ENCODE results near the gene IL19. TPM values are rescaled to one million over a fixed set of nuclear protein-coding genes. Genes with fewer than 3 reads are reported as not detected.

IL19 gene
- total RNA-seq, 4 donors from 2014 or later, result not detected

- Histone ChIP-seq H3K4me1 (peaks cover 0 to 3% (median 0%) of the 10 kb centered on the region in 4 donors), H3K9me3 (no peaks in the 10 kb centered on the region), H3K4me3 (no peak overlapping the region), H3K27ac (no peak overlapping the region), H3K36me3 (no peaks in the 10 kb centered on the region), H3K27me3 (no peaks in the 10 kb centered on the region)
- TF ChIP-seq CTCF (IDR thresholded peaks at IDR 0.05), result no peak
- DNase-seq, result no peak
Measured at GRCh38 chr1:206744683-206745082, 25.9 kb upstream of the IL19 start.

- DNase-seq, result no peak
- Histone ChIP-seq H3K9me3 (no peaks in the 10 kb centered on the region), H3K36me3 (no peaks in the 10 kb centered on the region), H3K27ac (no peak overlapping the region), H3K27me3 (no peaks in the 10 kb centered on the region), H3K4me1 (no peaks in the 10 kb centered on the region), H3K4me3 (no peak overlapping the region)
- TF ChIP-seq POLR2A (IDR thresholded peaks at IDR 0.05) (no peak), CTCF (IDR thresholded peaks at IDR 0.05) (no peak)
Measured at GRCh38 chr1:206745301-206745700, 25.3 kb upstream of the IL19 start.

- no peak overlapping the region for H3K27ac ChIP-seq
- no peaks in the 10 kb centered on the region for H3K27me3 ChIP-seq
- H3K36me3 ChIP-seq, result no peaks in the 10 kb centered on the region
- no peaks in the 10 kb centered on the region for H3K4me1 ChIP-seq
- H3K9me3 ChIP-seq, result no peaks in the 10 kb centered on the region
- DNase-seq, result no peak
- no peak overlapping the region for H3K4me3 ChIP-seq
- TF ChIP-seq POLR2A (IDR thresholded peaks at IDR 0.05) (no peak), CTCF (IDR thresholded peaks at IDR 0.05) (no peak)
Measured at GRCh38 chr1:206748348-206749030, 22.1 kb upstream of the IL19 start.

- no peaks in the 10 kb centered on the region for H3K36me3 ChIP-seq
- H3K27ac ChIP-seq, result no peak overlapping the region
- DNase-seq, result no peak
- H3K27me3 ChIP-seq, result no peaks in the 10 kb centered on the region
- TF ChIP-seq POLR2A (IDR thresholded peaks at IDR 0.05) (no peak), CTCF (IDR thresholded peaks at IDR 0.05) (no peak)
- no peaks in the 10 kb centered on the region for H3K4me1 ChIP-seq
- no peak overlapping the region for H3K4me3 ChIP-seq
- H3K9me3 ChIP-seq, result no peaks in the 10 kb centered on the region
Measured at GRCh38 chr1:206751891-206752290, 18.7 kb upstream of the IL19 start.

GRCh38 chr1:206752481-206752880 lies 18.1 kb upstream of the IL19 start:
- H3K27me3 ChIP-seq, result no peaks in the 10 kb centered on the region
- no peak for DNase-seq
- no peak overlapping the region for H3K27ac ChIP-seq
- H3K4me3 ChIP-seq, result no peak overlapping the region
- no peaks in the 10 kb centered on the region for H3K9me3 ChIP-seq
- H3K36me3 ChIP-seq, result no peaks in the 10 kb centered on the region
- H3K4me1 ChIP-seq, result no peaks in the 10 kb centered on the region
- TF ChIP-seq POLR2A (IDR thresholded peaks at IDR 0.05) (no peak), CTCF (IDR thresholded peaks at IDR 0.05) (no peak)

- Histone ChIP-seq H3K4me3 (no peak overlapping the region), H3K27ac (no peak overlapping the region), H3K36me3 (no peaks in the 10 kb centered on the region), H3K4me1 (no peaks in the 10 kb centered on the region), H3K27me3 (no peaks in the 10 kb centered on the region), H3K9me3 (no peaks in the 10 kb centered on the region)
- no peak for DNase-seq
- no peak for TF ChIP-seq CTCF (IDR thresholded peaks at IDR 0.05)
- TF ChIP-seq POLR2A (IDR thresholded peaks at IDR 0.05), result no peak
Measured at GRCh38 chr1:206753141-206753540, 17.4 kb upstream of the IL19 start.

Measured in Peyer's patch (tissue), 4 donors.